Middle frontal gyrus (tissue), 1 donor: ENCODE results near the gene KCNMB2.

ENCODE experiments used
- DNase-seq: peaks from one replicate; pipeline ENCODE4 v3.0.0-alpha.2; 2015; ENCODE audit warnings: low spot score; ENCODE audit errors: extremely low spot score

Gene KCNMB2

GRCh38 chr3:178568911-178569310, 32.7 kb downstream of the KCNMB2 start:
- no peak for DNase-seq

GRCh38 chr3:178569826-178570225, 33.6 kb downstream of the KCNMB2 start:
- no peak for DNase-seq

- DNase-seq: no peak
Observed at GRCh38 chr3:178583963-178584575, 47.8 kb downstream of the KCNMB2 start.

- no peak for DNase-seq
Observed at GRCh38 chr3:178584722-178585380, 48.6 kb downstream of the KCNMB2 start.

- DNase-seq: no peak
Observed at GRCh38 chr3:178585454-178585853, 49.2 kb downstream of the KCNMB2 start.

DNA sequence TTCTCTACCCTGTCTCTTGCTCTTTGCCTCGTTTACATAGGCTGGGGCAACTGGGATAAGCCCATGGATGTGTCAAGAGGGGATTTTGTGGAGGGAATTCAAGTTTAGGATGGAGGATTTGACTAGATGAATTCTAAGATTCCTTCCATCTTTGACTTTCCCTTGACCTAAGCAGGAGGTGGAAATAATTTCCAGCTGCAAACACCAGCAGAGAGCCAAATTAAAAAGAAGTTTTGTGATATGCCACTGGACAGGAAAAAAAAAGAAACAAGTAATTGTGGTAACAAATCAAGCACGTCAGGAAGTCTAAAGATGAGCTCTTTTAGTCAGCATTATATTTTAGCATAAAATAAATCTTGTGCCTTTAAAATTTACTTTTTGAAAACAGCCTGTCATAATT, 49.8 kb downstream of the KCNMB2 start:
- no peak for DNase-seq

GRCh38 chr3:178588628-178589027, 52.4 kb downstream of the KCNMB2 start:
- DNase-seq: no peak

GRCh38 chr3:178593786-178594185, 57.5 kb downstream of the KCNMB2 start:
- DNase-seq: no peak

GRCh38 chr3:178597371-178597770, 61.1 kb downstream of the KCNMB2 start:
- no peak for DNase-seq

DNA sequence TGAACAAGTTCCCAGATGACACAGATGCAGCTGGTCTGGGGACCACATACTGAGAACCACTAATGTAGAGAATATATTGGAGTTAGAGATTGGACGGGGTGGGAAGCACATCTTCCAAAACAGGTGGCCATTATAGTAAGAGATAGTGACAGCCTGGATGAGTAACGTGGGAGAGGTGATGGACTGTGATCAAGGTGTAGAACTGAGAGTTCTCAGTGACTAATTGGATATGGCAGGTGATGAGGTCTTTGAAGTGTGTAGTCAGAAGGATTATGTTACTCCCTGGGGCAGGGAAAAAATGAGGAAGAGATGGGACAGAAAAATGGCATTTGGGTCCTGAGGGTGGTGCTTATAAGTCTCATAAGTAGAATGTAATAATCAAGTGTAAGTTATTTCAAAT, 66.6 kb downstream of the KCNMB2 start:
- DNase-seq: no peak

DNA sequence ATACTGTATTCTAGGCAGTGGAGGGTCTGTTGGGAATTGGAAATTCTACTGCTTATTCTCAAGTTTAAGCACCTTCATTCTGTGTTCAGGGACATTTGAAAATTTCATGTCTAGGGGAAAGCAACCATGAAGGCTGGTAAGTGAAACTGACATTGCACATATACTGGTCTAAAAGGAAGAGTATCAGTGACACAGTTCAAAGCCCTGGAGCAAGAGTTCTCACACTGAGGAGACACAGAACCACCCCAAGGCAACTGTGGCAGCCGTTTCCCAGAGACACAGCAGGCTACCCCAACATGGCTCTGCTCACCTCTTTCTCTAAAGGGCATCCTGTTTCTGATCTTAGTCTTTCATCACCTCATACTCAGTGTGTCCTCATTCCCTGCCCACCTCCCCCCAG, 67.5 kb downstream of the KCNMB2 start:
- DNase-seq: no peak

- DNase-seq: no peak
Observed at GRCh38 chr3:178618197-178618596, 82.0 kb downstream of the KCNMB2 start.

DNA sequence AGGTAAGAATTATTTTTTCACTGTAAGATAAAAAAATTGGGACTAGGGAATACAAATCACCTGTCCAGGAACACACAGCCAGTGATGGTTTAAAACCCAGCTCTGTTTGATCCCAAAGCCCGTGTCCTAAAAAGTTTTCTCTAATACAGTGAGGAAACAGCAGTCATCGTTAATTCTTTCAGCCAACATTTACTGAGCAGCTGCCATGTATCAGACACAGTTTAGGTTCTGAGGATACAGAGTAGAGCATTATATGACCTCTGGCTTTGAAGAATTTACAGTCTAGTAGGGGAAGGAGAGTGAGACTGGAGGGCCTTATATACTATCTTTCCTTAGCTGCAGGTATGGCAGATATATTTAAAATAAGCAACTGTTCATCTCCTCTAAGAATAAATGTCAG, 82.7 kb downstream of the KCNMB2 start:
- DNase-seq: no peak

DNA sequence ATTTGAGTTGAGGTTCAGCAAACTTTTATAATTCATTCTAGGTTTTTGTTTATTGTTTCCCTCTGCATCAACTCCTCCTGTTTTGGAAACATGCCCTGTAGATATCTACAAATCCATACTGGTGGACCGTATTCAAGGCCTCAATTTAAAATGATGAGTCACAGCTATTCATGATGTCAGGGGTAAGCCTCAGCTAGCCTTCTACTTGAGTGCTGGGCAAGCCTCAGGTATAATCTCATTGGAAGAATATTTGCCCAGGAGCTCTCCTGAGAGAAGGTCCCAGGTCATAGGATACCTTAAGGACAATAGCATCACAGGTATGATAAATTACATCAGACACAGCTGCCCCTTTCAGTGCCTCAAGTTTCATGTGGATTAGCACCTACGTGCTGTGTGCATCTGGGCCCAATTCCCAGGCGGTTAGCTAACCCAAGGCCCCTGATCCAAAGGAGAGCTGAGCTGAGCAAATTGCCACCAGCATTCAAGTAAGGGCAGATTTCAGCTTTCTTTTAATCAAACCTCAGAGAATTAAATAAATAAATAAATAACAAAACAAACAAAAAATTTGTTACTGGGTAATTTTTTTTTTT, 87.5 kb downstream of the KCNMB2 start:
- no peak for DNase-seq

- no peak for DNase-seq
Observed at GRCh38 chr3:178624276-178624675, 88.0 kb downstream of the KCNMB2 start.

- no peak for DNase-seq
Observed at GRCh38 chr3:178625053-178625600, 88.9 kb downstream of the KCNMB2 start.

- no peak for DNase-seq
Observed at GRCh38 chr3:178628037-178628436, 91.8 kb downstream of the KCNMB2 start.

- no peak for DNase-seq
Observed at GRCh38 chr3:178629430-178630178, 93.4 kb downstream of the KCNMB2 start.

GRCh38 chr3:178631950-178632349, 95.7 kb downstream of the KCNMB2 start:
- no peak for DNase-seq

DNA sequence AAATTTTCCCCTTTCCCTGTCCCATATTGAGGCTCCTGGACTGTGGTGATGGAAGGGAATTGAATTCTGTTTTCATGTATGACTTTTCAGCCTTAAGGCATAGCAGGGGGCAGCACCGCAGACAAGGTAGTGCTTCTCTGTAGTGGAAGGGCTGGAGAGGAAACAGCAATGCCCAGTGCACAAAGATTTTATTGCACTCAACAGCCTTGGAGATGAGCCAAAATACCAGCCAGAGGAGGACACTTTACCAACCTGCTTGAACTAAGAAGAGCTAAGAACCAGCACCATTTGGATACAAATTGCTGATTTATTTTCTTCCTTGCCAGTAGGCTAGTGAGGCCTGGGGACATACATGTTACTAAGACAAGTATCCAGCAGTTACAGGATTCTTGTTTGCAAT, 98.7 kb downstream of the KCNMB2 start:
- DNase-seq: no peak

DNA sequence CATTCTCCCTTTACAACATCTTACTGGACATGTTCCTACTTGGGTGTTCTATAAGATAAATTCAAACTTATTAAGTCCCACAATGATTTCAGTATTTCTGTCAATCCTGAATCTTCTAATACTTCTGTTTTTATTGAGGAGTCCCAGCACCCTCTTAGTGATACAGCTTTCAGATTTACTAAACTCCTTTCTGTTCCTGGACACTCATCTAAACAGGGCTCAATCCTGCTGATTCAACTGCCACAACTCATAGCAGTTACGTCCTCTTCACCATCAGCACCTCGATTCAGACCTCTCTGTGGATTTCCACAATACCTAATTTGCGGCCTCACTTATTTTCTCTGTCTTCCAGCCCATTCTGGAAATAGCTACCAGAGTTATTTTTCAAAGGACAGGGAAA, 101.6 kb downstream of the KCNMB2 start:
- no peak for DNase-seq

DNA sequence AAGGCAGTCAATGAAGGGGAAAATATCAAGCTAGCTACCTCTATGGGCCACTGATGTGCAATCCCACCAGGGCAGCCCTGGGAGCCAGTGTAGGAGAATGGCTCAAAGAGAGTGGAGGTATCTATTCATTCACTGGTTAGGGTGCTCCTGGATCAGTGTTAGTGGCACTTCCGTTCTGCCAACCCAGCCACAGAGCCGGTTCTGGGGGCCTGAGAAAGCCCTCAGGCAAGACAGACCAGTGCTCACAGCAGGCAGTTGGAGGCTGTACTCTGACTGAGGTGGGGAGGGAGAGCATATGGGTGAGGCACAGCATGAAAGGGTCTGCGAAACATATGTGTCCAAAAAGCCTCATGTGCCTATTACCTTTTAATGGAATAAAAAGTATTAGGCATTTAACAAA, 109.3 kb downstream of the KCNMB2 start:
- DNase-seq: no peak
